K562 (cell line): ENCODE measurements around the gene NELL1. TPM values are rescaled to one million over a fixed set of nuclear protein-coding genes. Genes with fewer than 3 reads are reported as not detected.

ENCODE experiments used
- CHAMP1 ChIP-seq: fragments of 450-650 bp; IDR thresholded peaks from 2 replicates; pipeline ENCODE4 v1.6.1; 2016; ENCODE audit warnings: mild to moderate bottlenecking
- CREB1 ChIP-seq, 2 experiments: sonication (generic) in 1 of 2; formaldehyde crosslinking in 1 of 2; IDR thresholded peaks; 2 replicates each; pipeline versions ENCODE4 v1.6.1 to v1.8.0; 2012 to 2022; ENCODE audit warnings: inconsistent platforms in 1 of 2, mild to moderate bottlenecking in 1 of 2, missing genetic modification reagents in 1 of 2, moderate library complexity in 1 of 2
- ESRRB ChIP-seq: fragments of 250-450 bp; sonication (Bioruptor Pico); IDR thresholded peaks from 2 replicates; pipeline ENCODE4 v1.5.0; 2020; ENCODE audit warnings: mild to moderate bottlenecking, moderate library complexity, borderline replicate concordance
- KLF16 ChIP-seq: IDR thresholded peaks from 2 replicates; pipeline ENCODE4 v1.6.1; 2016; ENCODE audit warnings: antibody characterized with exemption
- LCOR ChIP-seq: sonication (generic); formaldehyde crosslinking; IDR thresholded peaks from 2 replicates; pipeline ENCODE4 v1.8.0; 2022; ENCODE audit warnings: mild to moderate bottlenecking, missing genetic modification reagents
- LEF1 ChIP-seq: fragments of 450-650 bp; IDR thresholded peaks from 2 replicates; pipeline ENCODE4 v1.6.1; 2016; ENCODE audit warnings: mild to moderate bottlenecking
- RBBP5 ChIP-seq: fragments of 200-600 bp; sonication (generic); IDR thresholded peaks from 2 replicates; pipeline ENCODE4 v1.6.1; 2012; ENCODE audit warnings: borderline replicate concordance, mild to moderate bottlenecking, low read length, control low read depth, inconsistent platforms; ENCODE audit not compliant: insufficient read depth, poor library complexity, severe bottlenecking
- SRSF1 ChIP-seq: fragments of 200-400 bp; formaldehyde crosslinking; IDR thresholded peaks from 2 replicates; pipeline ENCODE4 v1.6.1; 2017; ENCODE audit warnings: mild to moderate bottlenecking, low read depth, low read length, moderate library complexity
- SRSF7 ChIP-seq: fragments of 200-400 bp; formaldehyde crosslinking; optimal IDR thresholded peaks from 2 replicates; pipeline ENCODE3; 2017; ENCODE audit warnings: mild to moderate bottlenecking, low read depth, low read length
- TCF7L2 ChIP-seq: fragments of 150-350 bp; IDR thresholded peaks from 2 replicates; pipeline ENCODE4 v1.6.1; 2016; ENCODE audit warnings: low read depth, mild to moderate bottlenecking, low read length, moderate library complexity
- ZBTB12 ChIP-seq: fragments of 250-450 bp; sonication (Bioruptor Pico); IDR thresholded peaks from 2 replicates; pipeline ENCODE4 v1.4.0; 2020
- ZNF124 ChIP-seq: sonication (generic); formaldehyde crosslinking; IDR thresholded peaks from 2 replicates; pipeline ENCODE4 v1.8.1; 2022; ENCODE audit warnings: missing genetic modification reagents
- ZNF140 ChIP-seq: fragments of 250-450 bp; sonication (Bioruptor Pico); IDR thresholded peaks from 2 replicates; pipeline ENCODE4 v1.8.0; 2021; ENCODE audit warnings: moderate library complexity, mild to moderate bottlenecking, inconsistent platforms
- ZNF197 ChIP-seq: fragments of 200-800 bp; sonication (Bioruptor generic); IDR thresholded peaks from 2 replicates; pipeline ENCODE4 v1.6.1; 2016; ENCODE audit warnings: low read depth, missing genetic modification characterization, missing compliant biosample characterization
- ZNF436 ChIP-seq: fragments of 250-450, 450-650 bp; sonication (Bioruptor Pico); formaldehyde crosslinking; IDR thresholded peaks from 2 replicates; pipeline ENCODE4 v1.7.0; 2020; ENCODE audit warnings: mild to moderate bottlenecking
- ZNF507 ChIP-seq: conservative IDR thresholded peaks from 2 replicates; pipeline ENCODE4 v1.6.1; 2017; ENCODE audit warnings: missing genetic modification characterization, missing compliant biosample characterization
- ZNF609 ChIP-seq: sonication (generic); formaldehyde crosslinking; IDR thresholded peaks from 2 replicates; pipeline ENCODE4 v1.8.1; 2023; ENCODE audit warnings: missing genetic modification reagents, mild to moderate bottlenecking, borderline replicate concordance
- ZNF695 ChIP-seq: fragments of 450-650 bp; formaldehyde crosslinking; IDR thresholded peaks from 2 replicates; pipeline ENCODE4 v1.4.0; 2020; ENCODE audit warnings: mild to moderate bottlenecking, moderate library complexity
- ZSCAN32 ChIP-seq: fragments of 450-650 bp; formaldehyde crosslinking; IDR thresholded peaks from 2 replicates; pipeline ENCODE4 v1.4.0; 2020; ENCODE audit warnings: mild to moderate bottlenecking, moderate library complexity
- polyA plus RNA-seq, 8 experiments: library from polyadenylated mRNA; depleted of rRNA in 4 of 8; stranded (reverse) in 5 of 8; unstranded in 3 of 8; fragments of >200 nt; fragmentation: Nextera tagmentation in 2 of 8; fragmentation: Illumina TruSeq in 1 of 8; extraction: Ambion mirVana in 2 of 8; extraction: Trizol in 1 of 8; gene quantifications; 2 replicates each; pipeline versions ENCODE4 v1.2.1 to v1.2.3, GENCODE V29; 2011 to 2014; ENCODE audit warnings: inconsistent platforms in 1 of 8, missing spikeins in 1 of 8
- total RNA-seq, 7 experiments: library from RNA; depleted of rRNA in 6 of 7; stranded (reverse); fragments of >200 nt in 6 of 7; fragmentation: Illumina TruSeq in 2 of 7; extraction: Trizol in 2 of 7; gene quantifications; 2 replicates each; pipeline versions ENCODE4 v1.2.1 to v1.2.3, GENCODE V29; 2011 to 2021; ENCODE audit warnings: low replicate concordance in 1 of 7

The NELL1 gene
- total and polyA plus RNA-seq, 9 of the 15 experiments (the other 6 are each of a cell fraction or from before 2014, with no cell fraction given): not detected

GRCh38 chr11:20647976-20648565 lies 21.3 kb upstream of the NELL1 start (continued):
- TF ChIP-seq ZBTB12 (CRISPR knock-in tag): no peak
- TF ChIP-seq LEF1: no peak
- TF ChIP-seq ZNF197 (CRISPR knock-in tag): no peak
- TF ChIP-seq RBBP5: no peak
- TF ChIP-seq CHAMP1: no peak
- 0 out of 2 replicates have a peak, but pooled peaks have one; percentile 29 for TF ChIP-seq LCOR (CRISPR knock-in tag)
- no peak for TF ChIP-seq ZNF609
- TF ChIP-seq ESRRB (CRISPR knock-in tag): no peak
- TF ChIP-seq ZNF507 (tag): no peak
- TF ChIP-seq ZNF140: no peak
- TF ChIP-seq ZNF124 (CRISPR knock-in tag): no peak
- no peak for TF ChIP-seq SRSF7
- no peak for TF ChIP-seq ZNF695
- TF ChIP-seq ZNF436 (CRISPR knock-in tag): no peak
- TF ChIP-seq CREB1 (IDR thresholded peaks at IDR 0.05): no peak
- no peak for TF ChIP-seq CREB1 (CRISPR knock-in tag; IDR thresholded peaks at IDR 0.05)
- no peak for TF ChIP-seq SRSF1
- no peak for TF ChIP-seq TCF7L2
- TF ChIP-seq ZSCAN32: no peak
- TF ChIP-seq KLF16: peak; percentile 35; the same call in 1 of the 2 replicates
